K562 (cell line): ENCODE results near the gene NDUFA13. TPM values are rescaled to one million over a fixed set of nuclear protein-coding genes. Genes with fewer than 3 reads are reported as not detected.
A peak's percentile ranks its signal among the peaks of the same experiment; 100 is the strongest.

Experiments
- CCNT2 ChIP-seq: IDR thresholded peaks from 2 replicates; pipeline ENCODE4 v1.6.1; 2011; ENCODE audit warnings: borderline replicate concordance, low read depth, mild to moderate bottlenecking, moderate library complexity, mixed read lengths, low read length; ENCODE audit not compliant: insufficient read length; ENCODE audit errors: extremely low read depth
- CHD1 ChIP-seq: fragments of 200-600 bp; sonication (generic); IDR thresholded peaks from one replicate; pipeline ENCODE4 v1.6.1; 2012; ENCODE audit warnings: mild to moderate bottlenecking, moderate library complexity, low read length, inconsistent platforms
- EP300 ChIP-seq: IDR thresholded peaks from 2 replicates; pipeline ENCODE4 v1.6.1; 2012; ENCODE audit warnings: low read length, improper control_type of control experiment
- FUS ChIP-seq: fragments of 200-400 bp; formaldehyde crosslinking; optimal IDR thresholded peaks from 2 replicates; pipeline ENCODE3; 2017; ENCODE audit warnings: low read depth, low read length
- HDAC6 ChIP-seq: IDR thresholded peaks from 2 replicates; pipeline ENCODE4 v1.6.1; 2012; ENCODE audit warnings: low read depth, mild to moderate bottlenecking, control low read depth, inconsistent platforms, low read length, moderate library complexity
- KAT2B ChIP-seq: IDR thresholded peaks from one replicate; pipeline ENCODE4 v1.6.1; 2012; ENCODE audit warnings: low read depth, mild to moderate bottlenecking, control low read depth, inconsistent platforms, low read length, moderate library complexity
- KDM4B ChIP-seq, 2 experiments: fragments of 450-650 bp in 1 of 2; sonication (generic) in 1 of 2; IDR thresholded peaks; 2 replicates each; pipeline ENCODE4 v1.6.1; 2016 to 2017; ENCODE audit warnings: borderline replicate concordance in 2 of 2, antibody characterized with exemption in 1 of 2, low read depth in 1 of 2, mild to moderate bottlenecking in 1 of 2
- MYBL2 ChIP-seq, 2 experiments: fragments of 450-650 bp in 1 of 2; sonication (generic) in 1 of 2; formaldehyde crosslinking in 1 of 2; IDR thresholded peaks; 2 replicates each; pipeline versions ENCODE4 v1.6.1 to v1.8.1; 2017 to 2022; ENCODE audit warnings: borderline replicate concordance in 1 of 2, inconsistent platforms in 1 of 2, low read depth in 1 of 2, mild to moderate bottlenecking in 1 of 2, missing genetic modification reagents in 1 of 2, moderate library complexity in 1 of 2
- NR2C2 ChIP-seq, 2 experiments: fragments of 200-800 bp in 1 of 2; sonication (Bioruptor generic) in 1 of 2; sonication (generic) in 1 of 2; formaldehyde crosslinking in 1 of 2; IDR thresholded peaks; 2 replicates each; pipeline versions ENCODE4 v1.6.1 to v1.8.0; 2016 to 2022; ENCODE audit warnings: mild to moderate bottlenecking in 1 of 2, missing compliant biosample characterization in 1 of 2, missing genetic modification characterization in 1 of 2, missing genetic modification reagents in 1 of 2
- NR2F6 ChIP-seq: fragments of 450-650 bp; formaldehyde crosslinking; IDR thresholded peaks from 2 replicates; pipeline ENCODE4 v1.4.0; 2020; ENCODE audit warnings: mild to moderate bottlenecking
- PCBP2 ChIP-seq: fragments of 200-400 bp; formaldehyde crosslinking; IDR thresholded peaks from 2 replicates; pipeline ENCODE4 v1.6.1; 2018; ENCODE audit warnings: low read length, low read depth, mild to moderate bottlenecking, moderate library complexity; ENCODE audit not compliant: poor library complexity, severe bottlenecking
- POLR2AphosphoS5 ChIP-seq: IDR thresholded peaks from 2 replicates; pipeline ENCODE4 v1.6.1; 2011; ENCODE audit warnings: mild to moderate bottlenecking, low read depth, low read length, moderate library complexity; ENCODE audit not compliant: control insufficient read depth, insufficient read depth
- RB1 ChIP-seq: fragments of 450-650 bp; IDR thresholded peaks from 2 replicates; pipeline ENCODE4 v1.6.1; 2017; ENCODE audit warnings: low read depth, mild to moderate bottlenecking
- RCOR1 ChIP-seq, 2 experiments: IDR thresholded peaks; 2 replicates each; pipeline ENCODE4 v1.6.1; 2012; ENCODE audit warnings: low read depth in 2 of 2, low read length in 2 of 2, borderline replicate concordance in 1 of 2, improper control_type of control experiment in 1 of 2
- TAF9B ChIP-seq: fragments of 450-650 bp; IDR thresholded peaks from 2 replicates; pipeline ENCODE4 v1.6.1; 2018; ENCODE audit warnings: mild to moderate bottlenecking; ENCODE audit not compliant: partially characterized antibody
- TGIF2 ChIP-seq: sonication (generic); formaldehyde crosslinking; IDR thresholded peaks from 2 replicates; pipeline ENCODE4 v1.8.1; 2022; ENCODE audit warnings: mild to moderate bottlenecking, missing genetic modification reagents, moderate library complexity
- ZBTB7A ChIP-seq: IDR thresholded peaks from 2 replicates; pipeline ENCODE4 v1.6.1; 2011; ENCODE audit warnings: low read depth, mild to moderate bottlenecking, low read length, moderate library complexity, borderline replicate concordance; ENCODE audit not compliant: control insufficient read depth
- ZC3H4 ChIP-seq: sonication (generic); formaldehyde crosslinking; IDR thresholded peaks from 2 replicates; pipeline ENCODE4 v1.9.0; 2021; ENCODE audit warnings: missing genetic modification reagents, borderline replicate concordance
- ZKSCAN1 ChIP-seq: fragments of 150-350 bp; IDR thresholded peaks from 2 replicates; pipeline ENCODE4 v1.6.1; 2016; ENCODE audit warnings: low read depth, low read length
- ZNF696 ChIP-seq: fragments of 250-450 bp; sonication (Bioruptor Pico); conservative IDR thresholded peaks from 2 replicates; pipeline ENCODE4 v1.4.0; 2020; ENCODE audit warnings: mild to moderate bottlenecking, moderate library complexity
- ZNF785 ChIP-seq: fragments of 250-450 bp; sonication (Bioruptor Pico); IDR thresholded peaks from 2 replicates; pipeline ENCODE4 v1.4.0; 2020; ENCODE audit warnings: mild to moderate bottlenecking
- polyA plus RNA-seq, 8 experiments: library from polyadenylated mRNA; depleted of rRNA in 4 of 8; stranded (reverse) in 5 of 8; unstranded in 3 of 8; fragments of >200 nt; fragmentation: Nextera tagmentation in 2 of 8; fragmentation: Illumina TruSeq in 1 of 8; extraction: Ambion mirVana in 2 of 8; extraction: Trizol in 1 of 8; gene quantifications; 2 replicates each; pipeline versions ENCODE4 v1.2.1 to v1.2.3, GENCODE V29; 2011 to 2014; ENCODE audit warnings: inconsistent platforms in 1 of 8, missing spikeins in 1 of 8
- total RNA-seq, 7 experiments: library from RNA; depleted of rRNA in 6 of 7; stranded (reverse); fragments of >200 nt in 6 of 7; fragmentation: Illumina TruSeq in 2 of 7; extraction: Trizol in 2 of 7; gene quantifications; 2 replicates each; pipeline versions ENCODE4 v1.2.1 to v1.2.3, GENCODE V29; 2011 to 2021; ENCODE audit warnings: low replicate concordance in 1 of 7
- TF ChIP-seq, protein P1 (sequence below): fragments of 450-650 bp; formaldehyde crosslinking; IDR thresholded peaks from 2 replicates; pipeline ENCODE4 v1.4.0; 2020; ENCODE audit warnings: mild to moderate bottlenecking
- TF ChIP-seq, protein P2 (sequence below): fragments of 250-450 bp; sonication (Bioruptor Pico); IDR thresholded peaks from 2 replicates; pipeline ENCODE4 v1.8.0; 2021; ENCODE audit warnings: moderate library complexity, mild to moderate bottlenecking, inconsistent platforms
- TF ChIP-seq, protein P3 (sequence below): sonication (generic); formaldehyde crosslinking; IDR thresholded peaks from 2 replicates; pipeline ENCODE4 v1.8.0; 2022; ENCODE audit warnings: mild to moderate bottlenecking, missing genetic modification reagents, borderline replicate concordance

The NDUFA13 gene
- total and polyA plus RNA-seq, 9 of the 15 experiments (the other 6 are each of a cell fraction or from before 2014, with no cell fraction given) = 146 to 596 (median 429) TPM

DNA sequence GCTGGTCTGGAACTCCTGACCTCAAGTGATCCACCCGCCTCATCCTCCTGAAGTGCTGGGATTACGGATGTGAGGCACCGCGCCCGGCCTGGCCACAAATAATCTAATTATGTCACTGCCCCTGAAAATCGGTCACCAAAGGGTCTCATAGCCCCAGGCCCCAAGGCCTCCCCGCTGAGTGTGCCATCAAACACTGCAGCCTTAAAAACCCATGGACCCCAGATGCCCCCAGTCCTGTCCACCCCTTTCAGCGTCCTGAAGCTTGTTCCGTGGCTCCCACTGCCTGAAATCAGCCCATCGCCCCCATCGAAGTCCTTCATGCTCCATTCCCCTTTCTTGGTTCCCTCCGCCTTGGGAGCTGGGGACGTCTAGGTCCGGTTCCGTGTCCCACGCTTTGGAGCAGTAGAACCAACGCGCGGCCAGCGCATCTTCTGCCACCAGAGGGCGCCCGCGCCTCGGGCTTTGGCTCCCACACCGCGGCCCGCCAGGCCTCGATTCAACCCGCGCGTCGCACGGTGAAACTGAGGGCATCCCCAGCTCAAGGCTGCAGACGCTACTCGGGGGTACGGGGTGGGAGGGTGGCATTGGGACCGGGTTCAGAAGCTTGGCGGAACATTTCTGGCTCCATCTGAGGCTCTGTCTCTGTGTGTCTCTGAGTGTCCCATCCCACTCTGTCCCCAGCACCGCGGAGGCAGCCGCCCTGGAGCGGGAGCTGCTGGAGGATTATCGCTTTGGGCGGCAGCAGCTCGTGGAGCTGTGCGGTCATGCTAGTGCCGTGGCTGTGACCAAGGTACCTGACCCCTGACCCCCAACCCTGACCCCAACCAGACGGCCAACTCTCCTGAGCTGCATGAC is 16.2 kb downstream of the NDUFA13 start (continued):
- TF ChIP-seq RCOR1 (IDR thresholded peaks at IDR 0.05; ENCODE audit: borderline replicate concordance in 1 of 2, low read depth in 2 of 2, low read length in 2 of 2) (no peak), EP300 (no peak), KDM4B (IDR thresholded peaks at IDR 0.05; ENCODE audit: borderline replicate concordance in 2 of 2, low read depth in 1 of 2) (no peak), MYBL2 (IDR thresholded peaks at IDR 0.05; ENCODE audit: low read depth) (no peak), MYBL2 (CRISPR knock-in tag; IDR thresholded peaks at IDR 0.05; ENCODE audit: borderline replicate concordance) (no peak), ZNF785 (CRISPR knock-in tag) (no peak), NR2F6 (no peak), HDAC6 (no peak), RB1 (peak; percentile 74), ZNF696 (CRISPR knock-in tag) (no peak), PCBP2 (no peak), TGIF2 (CRISPR knock-in tag) (no peak), ZBTB7A (peak; percentile 23; the same call in 1 of the 2 replicates), NR2C2 (CRISPR knock-in tag; IDR thresholded peaks at IDR 0.05) (no peak; the same call in 1 of the 2 replicates), NR2C2 (tag; IDR thresholded peaks at IDR 0.05) (peak; percentile 44; the same call in 1 of the 2 replicates), ZC3H4 (CRISPR knock-in tag) (0 out of 2 replicates have a peak, but pooled peaks have one; percentile 52), TAF9B (no peak), POLR2AphosphoS5 (no peak), ZKSCAN1 (no peak), KAT2B (no peak), CHD1 (no peak), FUS (no peak), CCNT2 (no peak)
- TF ChIP-seq, protein P1, sequence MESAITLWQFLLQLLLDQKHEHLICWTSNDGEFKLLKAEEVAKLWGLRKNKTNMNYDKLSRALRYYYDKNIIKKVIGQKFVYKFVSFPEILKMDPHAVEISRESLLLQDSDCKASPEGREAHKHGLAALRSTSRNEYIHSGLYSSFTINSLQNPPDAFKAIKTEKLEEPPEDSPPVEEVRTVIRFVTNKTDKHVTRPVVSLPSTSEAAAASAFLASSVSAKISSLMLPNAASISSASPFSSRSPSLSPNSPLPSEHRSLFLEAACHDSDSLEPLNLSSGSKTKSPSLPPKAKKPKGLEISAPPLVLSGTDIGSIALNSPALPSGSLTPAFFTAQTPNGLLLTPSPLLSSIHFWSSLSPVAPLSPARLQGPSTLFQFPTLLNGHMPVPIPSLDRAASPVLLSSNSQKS (CRISPR knock-in tag) = no peak
- TF ChIP-seq, protein P2, sequence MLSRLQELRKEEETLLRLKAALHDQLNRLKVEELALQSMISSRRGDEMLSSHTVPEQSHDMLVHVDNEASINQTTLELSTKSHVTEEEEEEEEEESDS = no peak
- TF ChIP-seq, protein P3, sequence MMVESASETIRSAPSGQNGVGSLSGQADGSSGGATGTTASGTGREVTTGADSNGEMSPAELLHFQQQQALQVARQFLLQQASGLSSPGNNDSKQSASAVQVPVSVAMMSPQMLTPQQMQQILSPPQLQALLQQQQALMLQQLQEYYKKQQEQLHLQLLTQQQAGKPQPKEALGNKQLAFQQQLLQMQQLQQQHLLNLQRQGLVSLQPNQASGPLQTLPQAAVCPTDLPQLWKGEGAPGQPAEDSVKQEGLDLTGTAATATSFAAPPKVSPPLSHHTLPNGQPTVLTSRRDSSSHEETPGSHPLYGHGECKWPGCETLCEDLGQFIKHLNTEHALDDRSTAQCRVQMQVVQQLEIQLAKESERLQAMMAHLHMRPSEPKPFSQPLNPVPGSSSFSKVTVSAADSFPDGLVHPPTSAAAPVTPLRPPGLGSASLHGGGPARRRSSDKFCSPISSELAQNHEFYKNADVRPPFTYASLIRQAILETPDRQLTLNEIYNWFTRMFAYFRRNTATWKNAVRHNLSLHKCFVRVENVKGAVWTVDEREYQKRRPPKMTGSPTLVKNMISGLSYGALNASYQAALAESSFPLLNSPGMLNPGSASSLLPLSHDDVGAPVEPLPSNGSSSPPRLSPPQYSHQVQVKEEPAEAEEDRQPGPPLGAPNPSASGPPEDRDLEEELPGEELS (CRISPR knock-in tag) = no peak
